Body of pancreas (tissue), 4 donors: ENCODE data around the gene ZBTB21. TPM values are rescaled to one million over a fixed set of nuclear protein-coding genes. Genes with fewer than 3 reads are reported as not detected.

Source experiments
- ATAC-seq: fragments of 150-250 bp; one replicate; pipeline ENCODE4 v1.9.1; 2016
- DNase-seq, 4 donors: peaks; one replicate each; pipeline ENCODE4 v3.0.0-alpha.2; 2019
- H3K27ac ChIP-seq, 4 donors: fragments of 200-600 bp; sonication (generic); 1 replicate in 3 of 4; 2 replicates in 1 of 4; pipeline versions ENCODE4 v1.5.1 to v1.6.1; 2016 to 2019; ENCODE audit warnings: mild to moderate bottlenecking in 1 of 4, mixed read lengths in 1 of 4, moderate library complexity in 1 of 4
- H3K27me3 ChIP-seq, 2 donors: fragments of 200-600 bp; sonication (generic); one replicate each; pipeline ENCODE4 v1.6.0; 2016; ENCODE audit warnings: mild to moderate bottlenecking in 1 of 2
- H3K36me3 ChIP-seq, 2 donors: fragments of 200-600 bp; sonication (generic); replicated peaks in 1 of 2; 2 replicates each; pipeline ENCODE4 v1.5.1; 2016; ENCODE audit warnings: low read depth in 2 of 2; ENCODE audit not compliant: insufficient read depth in 1 of 2
- H3K4me1 ChIP-seq: fragments of 200-600 bp; sonication (generic); one replicate; pipeline ENCODE4 v1.6.0; 2016
- H3K4me3 ChIP-seq, 2 donors: fragments of 200-600 bp; sonication (generic); 1 replicate in 1 of 2; 2 replicates in 1 of 2; pipeline ENCODE4 v1.5.1; 2016 to 2019
- H3K9me3 ChIP-seq, 3 donors: fragments of 200-600 bp; sonication (generic); 1 replicate in 2 of 3; 2 replicates in 1 of 3; pipeline ENCODE4 v1.5.1; 2016
- POLR2A ChIP-seq, 3 donors: fragments of 450-650 bp; IDR thresholded peaks; one replicate each; pipeline ENCODE4 v1.6.1; 2016; ENCODE audit warnings: antibody characterized with exemption in 3 of 3, mild to moderate bottlenecking in 2 of 3
- WGBS, 2 donors: methylation state at CpG; one replicate each; pipeline ENCODE4 v1.1.5; 2017; 5-methylcytosine and 5-hydroxymethylcytosine counted together
- intact Hi-C: fragments of 100-400 bp; cut with DNase I; formaldehyde crosslinking; loops from one replicate; pipeline ENCODE4 v1.15.1; 2023
- total RNA-seq, 2 donors: library from RNA; depleted of rRNA; stranded (reverse); fragments of >200 nt; gene quantifications; one replicate each; pipeline ENCODE4 v1.1.0, GENCODE V29; 2016
- TF ChIP-seq, protein P1 (sequence below), 7 experiments: fragments of 450-650 bp in 4 of 7; fragments of 200-600 bp in 3 of 7; sonication (generic) in 3 of 7; IDR thresholded peaks; one replicate each; pipeline ENCODE4 v1.5.1; 2016 to 2019; ENCODE audit warnings: antibody characterized with exemption in 7 of 7

Gene ZBTB21
- total RNA-seq, 2 donors from 2014 or later: 4.2 to 10.2 TPM

DNA sequence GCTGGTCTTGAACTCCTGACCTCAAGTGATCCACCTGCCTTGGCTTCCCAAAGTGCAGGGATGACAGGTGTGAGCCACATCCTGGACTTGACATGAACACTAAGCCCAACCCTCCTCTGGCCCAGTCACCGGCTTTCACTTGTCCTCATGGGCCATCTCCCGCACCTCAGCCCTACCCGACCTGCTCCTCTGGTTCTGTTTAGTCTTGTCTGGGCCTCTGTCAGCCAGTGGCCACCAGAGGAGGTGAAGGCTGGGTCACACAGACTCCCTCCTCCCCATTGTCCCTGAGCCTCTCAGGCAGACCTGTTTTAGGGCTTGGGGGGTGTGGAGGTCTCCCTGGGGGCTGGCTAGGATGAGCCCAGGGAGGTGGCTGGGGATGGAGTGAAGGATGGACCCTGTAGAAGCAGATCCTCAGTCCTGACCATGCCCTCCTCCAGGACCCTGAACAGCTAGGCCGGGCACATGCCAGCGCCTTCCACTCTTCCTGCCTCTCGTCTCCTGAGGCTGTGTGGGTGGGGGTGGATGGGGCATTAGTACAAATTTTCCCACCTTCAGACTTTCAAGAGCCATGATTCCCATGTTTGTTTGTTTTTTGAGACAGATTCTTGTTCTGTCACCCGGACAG is 34.8 kb upstream of the ZBTB21 start:
- no peaks in the 10 kb centered on the region for H3K27me3 ChIP-seq
- no peak overlapping the region for H3K4me3 ChIP-seq
- intact Hi-C loops: no loop called here
- H3K4me1 ChIP-seq: peaks cover 9% of the 10 kb centered on the region
- TF ChIP-seq, protein P1, sequence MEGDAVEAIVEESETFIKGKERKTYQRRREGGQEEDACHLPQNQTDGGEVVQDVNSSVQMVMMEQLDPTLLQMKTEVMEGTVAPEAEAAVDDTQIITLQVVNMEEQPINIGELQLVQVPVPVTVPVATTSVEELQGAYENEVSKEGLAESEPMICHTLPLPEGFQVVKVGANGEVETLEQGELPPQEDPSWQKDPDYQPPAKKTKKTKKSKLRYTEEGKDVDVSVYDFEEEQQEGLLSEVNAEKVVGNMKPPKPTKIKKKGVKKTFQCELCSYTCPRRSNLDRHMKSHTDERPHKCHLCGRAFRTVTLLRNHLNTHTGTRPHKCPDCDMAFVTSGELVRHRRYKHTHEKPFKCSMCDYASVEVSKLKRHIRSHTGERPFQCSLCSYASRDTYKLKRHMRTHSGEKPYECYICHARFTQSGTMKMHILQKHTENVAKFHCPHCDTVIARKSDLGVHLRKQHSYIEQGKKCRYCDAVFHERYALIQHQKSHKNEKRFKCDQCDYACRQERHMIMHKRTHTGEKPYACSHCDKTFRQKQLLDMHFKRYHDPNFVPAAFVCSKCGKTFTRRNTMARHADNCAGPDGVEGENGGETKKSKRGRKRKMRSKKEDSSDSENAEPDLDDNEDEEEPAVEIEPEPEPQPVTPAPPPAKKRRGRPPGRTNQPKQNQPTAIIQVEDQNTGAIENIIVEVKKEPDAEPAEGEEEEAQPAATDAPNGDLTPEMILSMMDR (IDR thresholded peaks at IDR 0.05): no peak
- TF ChIP-seq POLR2A (IDR thresholded peaks at IDR 0.05): no peak
- ATAC-seq (no peak), DNase-seq (no peak)
- no peaks in the 10 kb centered on the region for H3K36me3 ChIP-seq
- no peak overlapping the region for H3K27ac ChIP-seq
- H3K9me3 ChIP-seq: no peaks in the 10 kb centered on the region
- WGBS, 2 donors: 77 to 91% methylated on average over 5 to 7 of the region's 7 CpGs

DNA sequence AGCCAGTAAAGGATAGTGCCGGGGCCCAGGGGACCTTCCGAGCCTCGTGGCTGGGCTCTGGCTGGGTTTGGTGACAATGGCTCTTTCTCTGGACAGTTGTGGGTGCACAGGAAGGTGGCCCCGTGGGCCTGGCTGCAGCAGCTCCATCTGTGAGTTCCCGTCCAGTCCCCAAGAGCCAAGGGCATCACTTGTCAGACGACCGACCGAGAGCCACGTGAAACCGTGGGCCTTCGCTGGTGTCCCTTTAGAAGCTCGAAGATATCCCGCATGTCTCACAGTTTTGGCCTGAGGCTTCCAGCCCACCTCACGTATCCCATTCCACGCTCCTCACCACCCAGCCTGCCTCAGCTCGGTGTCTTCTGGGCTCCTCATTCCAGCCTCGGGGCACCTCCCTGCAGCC is 33.8 kb upstream of the ZBTB21 start:
- peaks cover 19% of the 10 kb centered on the region for H3K4me1 ChIP-seq
- no peak overlapping the region for H3K4me3 ChIP-seq
- H3K27me3 ChIP-seq: no peaks in the 10 kb centered on the region
- no peak overlapping the region for H3K27ac ChIP-seq
- DNase-seq: no peak
- intact Hi-C loops: no loop called here
- no peak for ATAC-seq
- 86 to 93% methylated on average over 16 to 17 of the region's 17 CpGs for WGBS, 2 donors
- no peaks in the 10 kb centered on the region for H3K9me3 ChIP-seq
- H3K36me3 ChIP-seq: no peaks in the 10 kb centered on the region
- TF ChIP-seq, protein P1 (IDR thresholded peaks at IDR 0.05): no peak
- TF ChIP-seq POLR2A (IDR thresholded peaks at IDR 0.05): no peak

DNA sequence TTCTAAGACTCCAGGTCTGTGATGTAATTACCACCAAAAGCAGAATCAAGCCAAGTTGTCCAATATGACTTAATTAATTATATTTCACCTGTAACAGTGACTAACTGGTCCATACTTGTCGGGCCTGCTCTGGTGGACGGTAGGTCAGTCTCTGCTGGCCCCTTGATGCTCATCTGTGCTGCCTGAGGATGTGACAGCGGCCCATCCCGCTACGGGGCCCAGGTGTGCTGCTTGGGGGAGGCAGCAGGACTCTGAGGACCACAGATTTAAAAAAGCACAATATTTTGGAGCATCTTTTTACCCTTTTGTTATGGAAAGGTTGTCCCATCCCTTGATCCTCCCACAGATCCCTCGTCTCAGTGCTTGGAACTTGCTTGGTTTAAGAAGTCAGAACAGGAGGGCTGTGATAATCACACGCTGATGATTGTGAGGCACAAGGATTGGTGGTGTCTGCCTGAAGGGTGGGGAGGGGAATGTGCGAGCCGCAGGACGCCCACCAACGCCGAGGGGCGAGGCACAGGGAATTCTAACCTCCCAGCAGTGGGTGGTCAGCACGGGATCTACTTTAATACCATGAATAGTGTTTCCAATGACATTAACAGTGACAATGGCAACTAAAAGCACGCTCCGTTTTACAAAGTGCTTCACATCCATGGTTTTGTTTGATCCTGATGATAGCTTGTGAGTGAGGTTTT is 33.2 kb upstream of the ZBTB21 start:
- intact Hi-C loops: no loop called here
- DNase-seq (no peak), ATAC-seq (no peak)
- Histone ChIP-seq H3K4me1 (peaks cover 25% of the 10 kb centered on the region), H3K9me3 (no peaks in the 10 kb centered on the region), H3K4me3 (no peak overlapping the region), H3K36me3 (no peaks in the 10 kb centered on the region), H3K27me3 (no peaks in the 10 kb centered on the region), H3K27ac (no peak overlapping the region)
- no peak for TF ChIP-seq POLR2A (IDR thresholded peaks at IDR 0.05)
- TF ChIP-seq, protein P1 (IDR thresholded peaks at IDR 0.05): no peak
- WGBS, 2 donors: 81 to 82% methylated on average over 16 of the region's 16 CpGs

DNA sequence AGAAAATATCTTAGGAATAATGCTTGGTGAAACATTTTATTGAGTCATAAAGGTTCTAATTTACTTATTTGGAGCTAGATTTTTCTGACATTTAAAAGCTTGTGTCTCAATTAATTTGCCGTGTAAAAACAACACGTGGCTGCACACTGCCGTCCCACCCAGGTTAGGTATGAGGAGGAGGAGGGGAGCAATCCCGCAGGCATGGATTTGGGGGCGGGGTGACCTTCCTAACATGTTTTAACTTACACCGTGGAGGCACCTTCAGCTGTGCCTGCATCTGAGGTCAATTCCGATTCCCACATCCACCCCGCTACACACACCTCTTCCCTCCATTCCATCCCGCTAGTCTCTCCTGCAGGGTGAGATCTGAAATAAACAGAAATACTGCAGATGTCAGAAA is 32.5 kb upstream of the ZBTB21 start:
- intact Hi-C loops: no loop called here
- DNase-seq: no peak
- 64 to 74% methylated on average over 8 to 9 of the region's 9 CpGs for WGBS, 2 donors

More for the DNA sequence above, 32.5 kb upstream of the ZBTB21 start:
- no peaks in the 10 kb centered on the region for H3K36me3 ChIP-seq
- peaks cover 22% of the 10 kb centered on the region for H3K4me1 ChIP-seq
- ATAC-seq: no peak
- H3K4me3 ChIP-seq: no peak overlapping the region
- no peaks in the 10 kb centered on the region for H3K27me3 ChIP-seq
- H3K27ac ChIP-seq: no peak overlapping the region
- TF ChIP-seq POLR2A (IDR thresholded peaks at IDR 0.05): no peak
- TF ChIP-seq, protein P1 (IDR thresholded peaks at IDR 0.05): no peak
- no peaks in the 10 kb centered on the region for H3K9me3 ChIP-seq
